K562 (cell line): ENCODE data around the gene AIG1. TPM values are rescaled to one million over a fixed set of nuclear protein-coding genes. Genes with fewer than 3 reads are reported as not detected.

Experiments used
- ATAC-seq: fragments of 200-7000 bp; cut with Tn5 transposase; 3 replicates; pipeline ENCODE4 v1.9.1; 2020; ENCODE audit warnings: moderate library complexity
- BruUV-seq: library from RNA; stranded (reverse); fragments of 400-500 nt; replicated peaks from 2 replicates; lab custom pipeline; 2021; lab: Mats Ljungman, UMichigan
- CTCF ChIA-PET: fragments of 300-600 bp; formaldehyde crosslinking; extraction: SDS; loops from one replicate; lab custom pipeline; 2021; ENCODE audit warnings: low intra/inter-chr PET ratio; lab: Yijun Ruan, JAX
- POLR2A ChIA-PET: fragments of 300-600, 350-650 bp; sonication (Branson Sonifier 250); formaldehyde crosslinking; extraction: SDS; loops from one replicate; lab custom pipeline; 2021; ENCODE audit warnings: antibody characterized with exemption, inconsistent platforms; lab: Yijun Ruan, JAX
- DNase-seq, 4 experiments: peaks; one replicate each; pipeline versions ENCODE4 v3.0.0 to v3.0.0-alpha.2; 2011 to 2018; ENCODE audit warnings: low spot score in 3 of 4, mixed read lengths in 3 of 4; ENCODE audit errors: extremely low read depth in 1 of 4
- FAIRE-seq: peaks from 2 replicates; lab custom pipeline; 2011; peaks lifted over from hg19 to GRCh38; lab: Jason Lieb, UNC
- H2AFZ ChIP-seq: 2 replicates; pipeline ENCODE4 v1.6.0; 2011; ENCODE audit warnings: low read depth, low read length, control low read depth, inconsistent platforms
- H3K27ac ChIP-seq: fragments of 200-600 bp; 3 replicates; pipeline ENCODE4 v1.8.0; 2011; ENCODE audit warnings: low read depth, mild to moderate bottlenecking, control low read depth, inconsistent platforms, low read length, moderate library complexity, mixed read lengths; ENCODE audit errors: extremely low read depth
- H3K27me3 ChIP-seq, 2 experiments: fragments of 300-600 bp in 1 of 2; 2 replicates in 1 of 2; 3 replicates in 1 of 2; pipeline versions ENCODE4 v1.6.0 to v1.8.0; 2011; ENCODE audit warnings: inconsistent platforms in 2 of 2, low read length in 2 of 2, mild to moderate bottlenecking in 1 of 2, mixed read lengths in 1 of 2, moderate library complexity in 1 of 2; ENCODE audit not compliant: control insufficient read depth in 2 of 2, insufficient read depth in 2 of 2
- H3K36me3 ChIP-seq: fragments of 300-600 bp; 3 replicates; pipeline ENCODE4 v1.8.0; 2011; ENCODE audit warnings: mild to moderate bottlenecking, low read length, inconsistent platforms; ENCODE audit not compliant: control insufficient read depth, insufficient read depth
- H3K4me1 ChIP-seq, 2 experiments: fragments of 200-600 bp in 1 of 2; replicated peaks in 1 of 2; 2 replicates in 1 of 2; 3 replicates in 1 of 2; pipeline versions ENCODE4 v1.5.1 to v1.8.0; 2011; ENCODE audit warnings: inconsistent platforms in 2 of 2, low read length in 2 of 2, mild to moderate bottlenecking in 1 of 2, mixed read lengths in 1 of 2, moderate library complexity in 1 of 2; ENCODE audit not compliant: control insufficient read depth in 2 of 2, insufficient read depth in 2 of 2
- H3K4me2 ChIP-seq: 2 replicates; pipeline ENCODE4 v1.6.1; 2011; ENCODE audit warnings: low read length, control low read depth, inconsistent platforms, mixed read lengths; ENCODE audit not compliant: insufficient read depth
- H3K4me3 ChIP-seq: fragments of 200-600 bp; sonication (generic), shearing (Covaris generic); 2 replicates; pipeline ENCODE4 v1.5.1; 2016; ENCODE audit warnings: control low read depth, inconsistent platforms
- H3K79me2 ChIP-seq: fragments of 200-600 bp; 3 replicates; pipeline ENCODE4 v1.8.0; 2011; ENCODE audit warnings: low read length, inconsistent platforms; ENCODE audit not compliant: control insufficient read depth, insufficient read depth
- H3K9ac ChIP-seq, 2 experiments: 2 replicates each; pipeline versions ENCODE4 v1.6.0 to v1.6.1; 2011; ENCODE audit warnings: low read depth in 2 of 2, low read length in 2 of 2, control low read depth in 1 of 2, inconsistent platforms in 1 of 2, mild to moderate bottlenecking in 1 of 2, mixed read lengths in 1 of 2; ENCODE audit not compliant: insufficient read depth in 1 of 2
- H3K9me1 ChIP-seq: one replicate; pipeline ENCODE4 v1.6.0; 2011; ENCODE audit warnings: inconsistent platforms, mild to moderate bottlenecking, low read length, moderate library complexity; ENCODE audit not compliant: control insufficient read depth, insufficient read depth
- H3K9me3 ChIP-seq: replicated peaks from 2 replicates; pipeline ENCODE4 v1.5.1; 2011; ENCODE audit warnings: low read depth, low read length, inconsistent platforms; ENCODE audit not compliant: control insufficient read depth, insufficient read depth
- H4K20me1 ChIP-seq: replicated peaks from 2 replicates; pipeline ENCODE4 v1.6.1; 2011; ENCODE audit warnings: low read length, inconsistent platforms, mixed read lengths; ENCODE audit not compliant: control insufficient read depth, insufficient read depth
- ATF3 ChIP-seq, 2 experiments: fragments of 450-650 bp in 1 of 2; sonication (generic) in 1 of 2; formaldehyde crosslinking in 1 of 2; IDR thresholded peaks in 1 of 2; conservative IDR thresholded peaks in 1 of 2; 2 replicates each; pipeline versions ENCODE4 v1.6.1 to v1.8.1; 2016 to 2023; ENCODE audit warnings: mild to moderate bottlenecking in 2 of 2, moderate library complexity in 2 of 2, inconsistent platforms in 1 of 2, missing genetic modification reagents in 1 of 2
- DNMT1 ChIP-seq: fragments of 450-650 bp; IDR thresholded peaks from 2 replicates; pipeline ENCODE4 v1.6.1; 2016; ENCODE audit warnings: antibody characterized with exemption, mild to moderate bottlenecking
- MYC ChIP-seq, 2 experiments: fragments of 250-450 bp in 1 of 2; sonication (Bioruptor Pico) in 1 of 2; IDR thresholded peaks; 2 replicates each; pipeline versions ENCODE4 v1.5.1 to v1.6.1; 2012 to 2021; ENCODE audit warnings: low read depth in 2 of 2, borderline replicate concordance in 1 of 2, improper control_type of control experiment in 1 of 2, low read length in 1 of 2, mild to moderate bottlenecking in 1 of 2, moderate library complexity in 1 of 2
- RBM34 ChIP-seq: fragments of 200-400 bp; formaldehyde crosslinking; IDR thresholded peaks from 2 replicates; pipeline ENCODE4 v1.6.1; 2018; ENCODE audit warnings: low read length, borderline replicate concordance; ENCODE audit not compliant: insufficient read depth
- ZNF639 ChIP-seq, 2 experiments: fragments of 200-800 bp in 1 of 2; sonication (Bioruptor generic) in 1 of 2; sonication (generic) in 1 of 2; formaldehyde crosslinking in 1 of 2; IDR thresholded peaks in 1 of 2; conservative IDR thresholded peaks in 1 of 2; 2 replicates each; pipeline versions ENCODE4 v1.5.0 to v1.6.1; 2016 to 2020; ENCODE audit warnings: missing compliant biosample characterization in 1 of 2, missing genetic modification characterization in 1 of 2, missing genetic modification reagents in 1 of 2
- WGBS: fragments of 100-300 bp; shearing (Covaris generic); methylation state at CpG from one replicate; pipeline ENCODE4 v1.1.6; 2016; ENCODE audit warnings: low coverage, mixed read lengths; ENCODE audit not compliant: insufficient coverage; ENCODE audit errors: missing lambda C conversion rate; 5-methylcytosine and 5-hydroxymethylcytosine counted together
- in situ Hi-C: fragments of 300-500 bp; cut with MboI; formaldehyde crosslinking; loops from 4 replicates; pipeline ENCODE4 v1.15.0; 2018; ENCODE audit warnings: inconsistent platforms, mixed read lengths
- intact Hi-C: fragments of 100-400 bp; cut with micrococcal nuclease; formaldehyde crosslinking; loops from 2 replicates; pipeline ENCODE4 v1.14.2; 2022
- polyA plus RNA-seq, 8 experiments: library from polyadenylated mRNA; depleted of rRNA in 4 of 8; stranded (reverse) in 5 of 8; unstranded in 3 of 8; fragments of >200 nt; fragmentation: Nextera tagmentation in 2 of 8; fragmentation: Illumina TruSeq in 1 of 8; extraction: Ambion mirVana in 2 of 8; extraction: Trizol in 1 of 8; gene quantifications; 2 replicates each; pipeline versions ENCODE4 v1.2.1 to v1.2.3, GENCODE V29; 2011 to 2014; ENCODE audit warnings: inconsistent platforms in 1 of 8, missing spikeins in 1 of 8
- total RNA-seq, 7 experiments: library from RNA; depleted of rRNA in 6 of 7; stranded (reverse); fragments of >200 nt in 6 of 7; fragmentation: Illumina TruSeq in 2 of 7; extraction: Trizol in 2 of 7; gene quantifications; 2 replicates each; pipeline versions ENCODE4 v1.2.1 to v1.2.3, GENCODE V29; 2011 to 2021; ENCODE audit warnings: low replicate concordance in 1 of 7

Gene AIG1
- total and polyA plus RNA-seq, 9 of the 15 experiments (the other 6 are each of a cell fraction or from before 2014, with no cell fraction given), result 74.8 to 333 (median 127) TPM

GRCh38 chr6:143333749-143334520 is 273.2 kb downstream of the AIG1 start:
- no peak overlapping the region for H3K4me3 ChIP-seq
- no peak overlapping the region for H2AFZ ChIP-seq
- ATAC-seq, result no peak
- peaks cover 13% of the 10 kb centered on the region; the same call in 2 of the 3 replicates for H3K36me3 ChIP-seq
- POLR2A ChIA-PET, result interaction anchor here (1.0 kb wide), 1 partner anchor 9 kb away, joined by 3 read pairs; no protein-coding TSS in a partner anchor
- no TSS peak for BruUV-seq
- H3K4me1 ChIP-seq, result no peaks in the 10 kb centered on the region
- no peaks in the 10 kb centered on the region for H3K79me2 ChIP-seq
- H3K9me3 ChIP-seq, result no peaks in the 10 kb centered on the region
- 69% methylated on average over 7 of the region's 7 CpGs for WGBS
- no peak overlapping the region for H3K9ac ChIP-seq
- intact Hi-C loops (no loop called here), in situ Hi-C loops (no loop called here)
- DNase-seq, result no peak
- H3K9me1 ChIP-seq, result no peaks in the 10 kb centered on the region
- FAIRE-seq, result no peak
- TF ChIP-seq MYC (IDR thresholded peaks at IDR 0.05; ENCODE audit: low read depth, low read length) (no peak), MYC (CRISPR knock-in tag; IDR thresholded peaks at IDR 0.05; ENCODE audit: borderline replicate concordance, low read depth) (no peak), ZNF639 (CRISPR knock-in tag; conservative IDR thresholded peaks at IDR 0.05 in 1 of 2, IDR thresholded peaks at IDR 0.05 in 1 of 2) (no peak), ATF3 (IDR thresholded peaks at IDR 0.05) (no peak), ATF3 (CRISPR knock-in tag; conservative IDR thresholded peaks at IDR 0.05) (no peak), DNMT1 (no peak), RBM34 (no peak)
- H4K20me1 ChIP-seq, result no peaks in the 10 kb centered on the region
- no peaks in the 10 kb centered on the region for H3K27me3 ChIP-seq
- H3K27ac ChIP-seq, result no peak overlapping the region
- CTCF ChIA-PET, result interaction anchor here (0.6 kb wide), 1 partner anchor 490 kb away, joined by 3 read pairs; no protein-coding TSS in a partner anchor
- H3K4me2 ChIP-seq, result no peak overlapping the region
